Osteoblast (primary cell): ENCODE data around the gene OBP2A. TPM values are rescaled to one million over a fixed set of nuclear protein-coding genes. Genes with fewer than 3 reads are reported as not detected.

Source experiments
- DNase-seq: peaks from one replicate; pipeline ENCODE4 v3.0.0; 2011; ENCODE audit warnings: low spot score, mixed read lengths; ENCODE audit not compliant: insufficient read length; ENCODE audit errors: missing footprints
- H2AFZ ChIP-seq: 2 replicates; pipeline ENCODE4 v1.6.0; 2011; ENCODE audit warnings: mild to moderate bottlenecking, low read length
- H3K27ac ChIP-seq: 2 replicates; pipeline ENCODE4 v1.5.1; 2011; ENCODE audit warnings: mild to moderate bottlenecking, low read depth, low read length, moderate library complexity
- H3K27me3 ChIP-seq: 2 replicates; pipeline ENCODE4 v1.6.0; 2012; ENCODE audit warnings: mild to moderate bottlenecking, control low read depth, inconsistent platforms, low read length, moderate library complexity; ENCODE audit not compliant: insufficient read depth
- H3K36me3 ChIP-seq: 2 replicates; pipeline ENCODE4 v1.5.1; 2011; ENCODE audit warnings: mild to moderate bottlenecking, low read length, control low read depth, moderate library complexity; ENCODE audit not compliant: insufficient read depth
- H3K4me1 ChIP-seq: 2 replicates; pipeline ENCODE4 v1.5.1; 2011; ENCODE audit warnings: mild to moderate bottlenecking, low read length, control low read depth, moderate library complexity; ENCODE audit not compliant: insufficient read depth
- H3K4me2 ChIP-seq: 2 replicates; pipeline ENCODE4 v1.6.0; 2011; ENCODE audit warnings: mild to moderate bottlenecking, low read length; ENCODE audit not compliant: insufficient read depth
- H3K4me3 ChIP-seq: fragments of 200-600 bp; sonication (generic); 3 replicates; pipeline ENCODE4 v1.5.1; 2012; ENCODE audit warnings: mild to moderate bottlenecking, low read length, inconsistent platforms; ENCODE audit not compliant: insufficient read depth
- H3K79me2 ChIP-seq: 2 replicates; pipeline ENCODE4 v1.6.0; 2012; ENCODE audit warnings: mild to moderate bottlenecking, low read length, control low read depth, inconsistent platforms; ENCODE audit not compliant: insufficient read depth
- H3K9me3 ChIP-seq: 2 replicates; pipeline ENCODE4 v1.5.1; 2011; ENCODE audit warnings: low read depth, low read length, control low read depth
- H4K20me1 ChIP-seq: 2 replicates; pipeline ENCODE4 v1.6.0; 2012; ENCODE audit warnings: mild to moderate bottlenecking, low read length, control low read depth; ENCODE audit not compliant: insufficient read depth
- total RNA-seq: library from RNA; depleted of rRNA; stranded (reverse); fragments of >200 nt; gene quantifications from 2 replicates; pipeline ENCODE4 v1.2.3, GENCODE V29; 2012
- TF ChIP-seq, protein P1 (sequence below): IDR thresholded peaks from 2 replicates; pipeline ENCODE4 v1.5.1; 2011; ENCODE audit warnings: mild to moderate bottlenecking, low read depth, low read length, moderate library complexity; ENCODE audit errors: extremely low read depth

OBP2A gene
- total RNA-seq, 1 donor: not detected

GRCh38 chr9:135523521-135524129 is 22.3 kb upstream of the OBP2A start:
- Histone ChIP-seq H3K27me3 (no peaks in the 10 kb centered on the region), H3K27ac (no peak overlapping the region), H3K4me2 (no peak overlapping the region), H3K4me3 (no peak overlapping the region), H3K9me3 (no peaks in the 10 kb centered on the region), H3K36me3 (no peaks in the 10 kb centered on the region), H4K20me1 (no peaks in the 10 kb centered on the region), H3K4me1 (no peaks in the 10 kb centered on the region), H2AFZ (no peak overlapping the region), H3K79me2 (no peaks in the 10 kb centered on the region)
- TF ChIP-seq, protein P1, sequence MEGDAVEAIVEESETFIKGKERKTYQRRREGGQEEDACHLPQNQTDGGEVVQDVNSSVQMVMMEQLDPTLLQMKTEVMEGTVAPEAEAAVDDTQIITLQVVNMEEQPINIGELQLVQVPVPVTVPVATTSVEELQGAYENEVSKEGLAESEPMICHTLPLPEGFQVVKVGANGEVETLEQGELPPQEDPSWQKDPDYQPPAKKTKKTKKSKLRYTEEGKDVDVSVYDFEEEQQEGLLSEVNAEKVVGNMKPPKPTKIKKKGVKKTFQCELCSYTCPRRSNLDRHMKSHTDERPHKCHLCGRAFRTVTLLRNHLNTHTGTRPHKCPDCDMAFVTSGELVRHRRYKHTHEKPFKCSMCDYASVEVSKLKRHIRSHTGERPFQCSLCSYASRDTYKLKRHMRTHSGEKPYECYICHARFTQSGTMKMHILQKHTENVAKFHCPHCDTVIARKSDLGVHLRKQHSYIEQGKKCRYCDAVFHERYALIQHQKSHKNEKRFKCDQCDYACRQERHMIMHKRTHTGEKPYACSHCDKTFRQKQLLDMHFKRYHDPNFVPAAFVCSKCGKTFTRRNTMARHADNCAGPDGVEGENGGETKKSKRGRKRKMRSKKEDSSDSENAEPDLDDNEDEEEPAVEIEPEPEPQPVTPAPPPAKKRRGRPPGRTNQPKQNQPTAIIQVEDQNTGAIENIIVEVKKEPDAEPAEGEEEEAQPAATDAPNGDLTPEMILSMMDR: no peak
- peak; percentile 2 for DNase-seq

DNA sequence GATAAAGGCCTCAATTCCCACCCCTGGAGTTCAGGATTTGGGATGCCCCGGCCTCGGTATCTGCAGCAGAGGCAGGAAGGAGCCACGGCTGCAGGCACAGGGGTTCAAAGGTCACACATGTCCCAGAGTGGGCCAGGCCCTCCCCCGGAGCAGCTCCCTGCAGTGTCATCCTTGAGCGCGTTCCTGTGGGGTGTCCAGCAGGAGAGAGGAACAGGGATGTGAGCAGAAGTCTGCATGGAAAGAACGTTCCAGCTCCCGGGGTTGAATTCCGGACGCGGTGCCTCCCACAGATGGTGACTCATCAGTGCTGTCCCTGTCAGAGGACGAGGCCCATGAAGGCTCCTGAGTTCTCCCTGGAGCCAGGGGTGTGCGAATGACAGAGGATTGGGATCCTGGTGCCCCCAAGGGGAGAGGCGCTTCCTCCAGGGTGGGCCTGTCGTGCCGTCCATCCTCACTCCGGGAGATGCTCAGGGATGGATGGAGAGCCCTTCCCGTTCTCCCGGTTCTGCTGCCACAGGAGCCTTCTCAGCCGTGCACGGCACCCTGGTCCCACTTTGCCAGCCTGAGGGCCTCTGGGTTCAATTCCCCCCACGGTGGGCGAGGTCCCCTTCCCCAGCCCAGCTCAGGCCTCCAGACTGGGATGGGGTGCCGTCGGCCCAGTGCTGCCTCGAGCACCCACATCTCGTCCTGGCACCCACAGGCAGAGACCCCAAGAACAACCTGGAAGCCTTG is 21.6 kb upstream of the OBP2A start:
- H2AFZ ChIP-seq: no peak overlapping the region
- peak; percentile 64 for DNase-seq
- TF ChIP-seq, protein P1: no peak
- no peaks in the 10 kb centered on the region for H4K20me1 ChIP-seq
- H3K79me2 ChIP-seq: no peaks in the 10 kb centered on the region
- no peaks in the 10 kb centered on the region for H3K27me3 ChIP-seq
- no peaks in the 10 kb centered on the region for H3K36me3 ChIP-seq
- no peak overlapping the region for H3K27ac ChIP-seq
- no peaks in the 10 kb centered on the region for H3K4me1 ChIP-seq
- no peak overlapping the region for H3K4me3 ChIP-seq
- no peak overlapping the region for H3K4me2 ChIP-seq
- no peaks in the 10 kb centered on the region for H3K9me3 ChIP-seq

GRCh38 chr9:135525241-135526088 is 20.5 kb upstream of the OBP2A start:
- DNase-seq: peak; percentile 65
- H4K20me1 ChIP-seq: no peaks in the 10 kb centered on the region

More at GRCh38 chr9:135525241-135526088, 20.5 kb upstream of the OBP2A start:
- no peaks in the 10 kb centered on the region for H3K27me3 ChIP-seq
- no peak overlapping the region for H3K27ac ChIP-seq
- H2AFZ ChIP-seq: no peak overlapping the region
- no peaks in the 10 kb centered on the region for H3K9me3 ChIP-seq
- H3K4me1 ChIP-seq: no peaks in the 10 kb centered on the region
- H3K4me2 ChIP-seq: no peak overlapping the region
- no peaks in the 10 kb centered on the region for H3K79me2 ChIP-seq
- H3K36me3 ChIP-seq: no peaks in the 10 kb centered on the region
- no peak overlapping the region for H3K4me3 ChIP-seq
- TF ChIP-seq, protein P1: no peak
